ENCODE measurements around the gene FLNB.
A peak's percentile ranks its signal among the peaks of the same experiment; 100 is the strongest.

The FLNB gene

GRCh38 chr3:58058361-58059263 is 50.4 kb downstream of the FLNB start:
- peak; percentile 88 for DNase-seq

GRCh38 chr3:58059349-58060321 is 51.4 kb downstream of the FLNB start:
- DNase-seq, result peak; percentile 95

GRCh38 chr3:58062472-58062871 is 54.2 kb downstream of the FLNB start:
- peak; percentile 30 for DNase-seq

GRCh38 chr3:58063022-58063815 is 55.0 kb downstream of the FLNB start:
- peak; percentile 84 for DNase-seq

GRCh38 chr3:58064923-58065638 is 56.9 kb downstream of the FLNB start:
- no peak for DNase-seq

- DNase-seq, result no peak
Measured at GRCh38 chr3:58065700-58066167, 57.5 kb downstream of the FLNB start.

GRCh38 chr3:58066842-58067241 is 58.6 kb downstream of the FLNB start:
- DNase-seq, result peak; percentile 83

GRCh38 chr3:58068122-58068809 is 60.0 kb downstream of the FLNB start:
- DNase-seq, result no peak

- no peak for DNase-seq
Measured at GRCh38 chr3:58071480-58071971, 63.3 kb downstream of the FLNB start.

GRCh38 chr3:58072052-58072762 is 64.0 kb downstream of the FLNB start:
- peak; percentile 43 for DNase-seq

GRCh38 chr3:58072763-58073130 is 64.5 kb downstream of the FLNB start:
- DNase-seq, result no peak

- no peak for DNase-seq
Measured at GRCh38 chr3:58073301-58074108, 65.3 kb downstream of the FLNB start.

GRCh38 chr3:58074116-58074715 is 66.0 kb downstream of the FLNB start:
- DNase-seq, result no peak

GRCh38 chr3:58074997-58075396 is 66.8 kb downstream of the FLNB start:
- no peak for DNase-seq

- DNase-seq, result no peak
Measured at GRCh38 chr3:58077596-58078285, 69.5 kb downstream of the FLNB start.

- no peak for DNase-seq
Measured at GRCh38 chr3:58078610-58079009, 70.4 kb downstream of the FLNB start.

GRCh38 chr3:58079773-58080172 is 71.6 kb downstream of the FLNB start:
- DNase-seq, result no peak

- DNase-seq, result peak; percentile 28
Measured at GRCh38 chr3:58082047-58082446, 73.8 kb downstream of the FLNB start.
